Liver (tissue), 9 donors: ENCODE measurements around the gene SPART. TPM values are rescaled to one million over a fixed set of nuclear protein-coding genes. Genes with fewer than 3 reads are reported as not detected.

Experiments
- DNase-seq: peaks from one replicate; pipeline ENCODE4 v3.0.0-alpha.2; 2017; ENCODE audit warnings: low spot score
- H3K27ac ChIP-seq, 2 donors: one replicate each; pipeline ENCODE4 v1.7.0; 2013; ENCODE audit warnings: inconsistent platforms in 2 of 2, low read length in 2 of 2, control low read depth in 1 of 2, low read depth in 1 of 2, mild to moderate bottlenecking in 1 of 2
- H3K27me3 ChIP-seq, 4 donors: one replicate each; pipeline versions ENCODE4 v1.6.1 to v1.7.0; 2013; ENCODE audit warnings: low read length in 3 of 4, inconsistent platforms in 1 of 4, mild to moderate bottlenecking in 1 of 4, moderate library complexity in 1 of 4; ENCODE audit not compliant: control insufficient read depth in 4 of 4, insufficient read depth in 4 of 4
- H3K36me3 ChIP-seq, 4 donors: one replicate each; pipeline versions ENCODE4 v1.6.1 to v1.7.0; 2013; ENCODE audit warnings: low read length in 3 of 4, mild to moderate bottlenecking in 3 of 4, low read depth in 1 of 4, moderate library complexity in 1 of 4; ENCODE audit not compliant: control insufficient read depth in 4 of 4, insufficient read depth in 3 of 4
- H3K4me1 ChIP-seq, 4 donors: one replicate each; pipeline versions ENCODE4 v1.6.1 to v1.7.0; 2013; ENCODE audit warnings: low read length in 3 of 4, mild to moderate bottlenecking in 3 of 4, moderate library complexity in 1 of 4; ENCODE audit not compliant: control insufficient read depth in 4 of 4, insufficient read depth in 4 of 4
- H3K4me3 ChIP-seq, 3 donors: one replicate each; pipeline versions ENCODE4 v1.6.1 to v1.7.0; 2013; ENCODE audit warnings: low read length in 3 of 3, control low read depth in 1 of 3, low read depth in 1 of 3, mild to moderate bottlenecking in 1 of 3
- H3K9ac ChIP-seq, 2 donors: one replicate each; pipeline ENCODE4 v1.7.0; 2013; ENCODE audit warnings: low read length in 2 of 2, mild to moderate bottlenecking in 2 of 2, moderate library complexity in 2 of 2, control low read depth in 1 of 2, low read depth in 1 of 2
- H3K9me3 ChIP-seq, 4 donors: one replicate each; pipeline versions ENCODE4 v1.6.1 to v1.7.0; 2013; ENCODE audit warnings: low read length in 3 of 4; ENCODE audit not compliant: control insufficient read depth in 4 of 4
- EGR1 ChIP-seq, 2 donors: IDR thresholded peaks; 2 replicates each; pipeline ENCODE4 v1.6.1; 2016 to 2018; ENCODE audit warnings: antibody characterized with exemption in 2 of 2, low read depth in 2 of 2
- FOXA1 ChIP-seq: IDR thresholded peaks from 2 replicates; pipeline ENCODE4 v1.6.1; 2016; ENCODE audit warnings: antibody characterized with exemption
- FOXA2 ChIP-seq: IDR thresholded peaks from 2 replicates; pipeline ENCODE4 v1.6.1; 2016; ENCODE audit warnings: antibody characterized with exemption
- GABPA ChIP-seq, 2 donors: IDR thresholded peaks in 1 of 2; conservative IDR thresholded peaks in 1 of 2; 2 replicates each; pipeline ENCODE4 v1.6.1; 2016; ENCODE audit warnings: antibody characterized with exemption in 2 of 2, mild to moderate bottlenecking in 1 of 2, moderate library complexity in 1 of 2
- HNF4A ChIP-seq, 2 donors: conservative IDR thresholded peaks; 2 replicates each; pipeline ENCODE4 v1.6.1; 2016; ENCODE audit warnings: antibody characterized with exemption in 2 of 2, mild to moderate bottlenecking in 2 of 2
- HNF4G ChIP-seq: IDR thresholded peaks from 2 replicates; pipeline ENCODE4 v1.6.1; 2016; ENCODE audit warnings: antibody characterized with exemption
- JUND ChIP-seq, 2 donors: IDR thresholded peaks; 2 replicates each; pipeline ENCODE4 v1.6.1; 2016; ENCODE audit warnings: antibody characterized with exemption in 2 of 2
- NR2F2 ChIP-seq: IDR thresholded peaks from 2 replicates; pipeline ENCODE4 v1.6.1; 2016; ENCODE audit warnings: antibody characterized with exemption
- RAD21 ChIP-seq, 2 donors: IDR thresholded peaks; 2 replicates each; pipeline ENCODE4 v1.6.1; 2016; ENCODE audit warnings: antibody characterized with exemption in 2 of 2, mild to moderate bottlenecking in 2 of 2
- RXRA ChIP-seq, 2 donors: IDR thresholded peaks; 2 replicates each; pipeline ENCODE4 v1.6.1; 2017 to 2018; ENCODE audit warnings: antibody characterized with exemption in 2 of 2, mild to moderate bottlenecking in 1 of 2
- SP1 ChIP-seq: IDR thresholded peaks from 2 replicates; pipeline ENCODE4 v1.6.1; 2018; ENCODE audit warnings: antibody characterized with exemption, mild to moderate bottlenecking
- TAF1 ChIP-seq: conservative IDR thresholded peaks from 2 replicates; pipeline ENCODE4 v1.6.1; 2016; ENCODE audit warnings: antibody characterized with exemption, mild to moderate bottlenecking
- YY1 ChIP-seq: IDR thresholded peaks from 2 replicates; pipeline ENCODE4 v1.6.1; 2016; ENCODE audit warnings: antibody characterized with exemption, mild to moderate bottlenecking
- WGBS: extraction: QIAGEN DNeasy Blood & Tissue Kit; methylation state at CpG from one replicate; pipeline ENCODE4 v1.1.7; 2013; 5-methylcytosine and 5-hydroxymethylcytosine counted together
- polyA plus RNA-seq, 2 donors: library from polyadenylated mRNA; stranded (reverse) in 1 of 2; unstranded in 1 of 2; fragments of 200-250 nt in 1 of 2; fragments of >200 nt in 1 of 2; fragmentation: Nextera tagmentation in 1 of 2; extraction: Ambion mirVana in 1 of 2; gene quantifications; one replicate each; pipeline versions ENCODE4 v1.2.1 to v1.2.3, GENCODE V29; 2013 to 2015
- total RNA-seq, 2 donors: library from RNA; depleted of rRNA; stranded (reverse); fragments of >200 nt; gene quantifications; one replicate each; pipeline ENCODE4 v1.2.3, GENCODE V29; 2014
- TF ChIP-seq, protein P1 (sequence below): IDR thresholded peaks from 2 replicates; pipeline ENCODE4 v1.6.1; 2016; ENCODE audit warnings: antibody characterized with exemption
- TF ChIP-seq, protein P2 (sequence below): IDR thresholded peaks from 2 replicates; pipeline ENCODE4 v1.6.1; 2016; ENCODE audit warnings: antibody characterized with exemption
- TF ChIP-seq, protein P3 (sequence below): IDR thresholded peaks from 2 replicates; pipeline ENCODE4 v1.6.1; 2016; ENCODE audit warnings: antibody characterized with exemption, mild to moderate bottlenecking
- donor health status: healthy.
- donor health status: healthy.
- donor health status: healthy.
- donor health status: healthy.
- donor health status: healthy.

The SPART gene
- total and polyA plus RNA-seq, 4 donors = 6.9 to 15.3 (median 11.0) TPM

DNA sequence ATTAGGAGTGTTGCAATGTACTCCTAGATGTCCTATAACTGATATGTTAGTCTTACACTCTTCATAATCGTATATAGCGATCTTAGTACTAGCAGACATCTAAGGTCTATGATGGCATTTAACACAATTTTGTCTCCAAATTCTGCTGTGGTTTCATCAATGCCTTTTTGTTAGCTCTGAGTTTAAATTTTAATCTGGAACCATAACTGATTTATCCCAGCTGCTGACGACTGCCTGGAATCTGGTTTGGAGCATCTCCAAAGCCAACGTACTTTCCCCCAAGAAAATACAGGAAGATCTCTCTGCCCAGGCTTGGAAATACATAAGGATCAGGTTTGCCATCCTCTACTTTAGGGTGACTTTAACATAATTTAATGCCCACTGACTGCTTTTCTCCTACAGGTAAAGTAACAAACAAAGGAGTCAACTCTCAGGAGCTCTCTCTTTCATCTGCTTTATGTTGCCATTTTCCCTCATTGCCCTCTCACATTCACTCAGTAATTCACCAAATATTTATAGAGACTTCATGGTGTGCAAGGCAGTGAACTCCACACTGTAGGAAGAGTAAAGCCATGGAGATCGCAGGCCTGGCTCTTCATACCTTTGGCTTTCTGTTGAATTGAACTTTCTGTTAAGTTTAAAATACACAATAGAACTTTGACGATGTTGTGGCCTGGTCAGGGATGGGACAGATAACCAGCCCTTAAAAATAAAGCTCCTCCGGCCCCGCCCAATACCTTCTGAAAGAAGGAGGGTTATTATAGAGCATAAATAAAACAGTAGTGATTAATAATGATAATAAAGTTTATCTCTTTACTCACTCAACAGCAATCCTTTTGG is 23.3 kb upstream of the SPART start:
- 48% methylated on average over 8 of the region's 8 CpGs for WGBS
- H3K4me1 ChIP-seq = peaks cover 6 to 26% (median 20%) of the 10 kb centered on the region in 4 donors
- TF ChIP-seq, protein P1, sequence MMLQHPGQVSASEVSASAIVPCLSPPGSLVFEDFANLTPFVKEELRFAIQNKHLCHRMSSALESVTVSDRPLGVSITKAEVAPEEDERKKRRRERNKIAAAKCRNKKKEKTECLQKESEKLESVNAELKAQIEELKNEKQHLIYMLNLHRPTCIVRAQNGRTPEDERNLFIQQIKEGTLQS = no peak
- TF ChIP-seq FOXA2 (peak; percentile 11), GABPA (IDR thresholded peaks at IDR 0.05 in 1 of 2, conservative IDR thresholded peaks at IDR 0.05 in 1 of 2) (no peak), RAD21 (IDR thresholded peaks at IDR 0.05) (peak in 1 of 2 donors; percentile 11), FOXA1 (no peak), RXRA (IDR thresholded peaks at IDR 0.05) (peak in 1 of 2 donors; percentile 46), HNF4A (conservative IDR thresholded peaks at IDR 0.05) (peak in 1 of 2 donors; percentile 47), NR2F2 (no peak), EGR1 (IDR thresholded peaks at IDR 0.05; ENCODE audit: low read depth in 2 of 2) (no peak), JUND (IDR thresholded peaks at IDR 0.05) (peak in 1 of 2 donors; percentile 57), SP1 (no peak), YY1 (peak; percentile 83), HNF4G (no peak)
- TF ChIP-seq, protein P2, sequence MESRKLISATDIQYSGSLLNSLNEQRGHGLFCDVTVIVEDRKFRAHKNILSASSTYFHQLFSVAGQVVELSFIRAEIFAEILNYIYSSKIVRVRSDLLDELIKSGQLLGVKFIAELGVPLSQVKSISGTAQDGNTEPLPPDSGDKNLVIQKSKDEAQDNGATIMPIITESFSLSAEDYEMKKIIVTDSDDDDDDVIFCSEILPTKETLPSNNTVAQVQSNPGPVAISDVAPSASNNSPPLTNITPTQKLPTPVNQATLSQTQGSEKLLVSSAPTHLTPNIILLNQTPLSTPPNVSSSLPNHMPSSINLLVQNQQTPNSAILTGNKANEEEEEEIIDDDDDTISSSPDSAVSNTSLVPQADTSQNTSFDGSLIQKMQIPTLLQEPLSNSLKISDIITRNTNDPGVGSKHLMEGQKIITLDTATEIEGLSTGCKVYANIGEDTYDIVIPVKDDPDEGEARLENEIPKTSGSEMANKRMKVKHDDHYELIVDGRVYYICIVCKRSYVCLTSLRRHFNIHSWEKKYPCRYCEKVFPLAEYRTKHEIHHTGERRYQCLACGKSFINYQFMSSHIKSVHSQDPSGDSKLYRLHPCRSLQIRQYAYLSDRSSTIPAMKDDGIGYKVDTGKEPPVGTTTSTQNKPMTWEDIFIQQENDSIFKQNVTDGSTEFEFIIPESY = no peak
- TF ChIP-seq, protein P3, sequence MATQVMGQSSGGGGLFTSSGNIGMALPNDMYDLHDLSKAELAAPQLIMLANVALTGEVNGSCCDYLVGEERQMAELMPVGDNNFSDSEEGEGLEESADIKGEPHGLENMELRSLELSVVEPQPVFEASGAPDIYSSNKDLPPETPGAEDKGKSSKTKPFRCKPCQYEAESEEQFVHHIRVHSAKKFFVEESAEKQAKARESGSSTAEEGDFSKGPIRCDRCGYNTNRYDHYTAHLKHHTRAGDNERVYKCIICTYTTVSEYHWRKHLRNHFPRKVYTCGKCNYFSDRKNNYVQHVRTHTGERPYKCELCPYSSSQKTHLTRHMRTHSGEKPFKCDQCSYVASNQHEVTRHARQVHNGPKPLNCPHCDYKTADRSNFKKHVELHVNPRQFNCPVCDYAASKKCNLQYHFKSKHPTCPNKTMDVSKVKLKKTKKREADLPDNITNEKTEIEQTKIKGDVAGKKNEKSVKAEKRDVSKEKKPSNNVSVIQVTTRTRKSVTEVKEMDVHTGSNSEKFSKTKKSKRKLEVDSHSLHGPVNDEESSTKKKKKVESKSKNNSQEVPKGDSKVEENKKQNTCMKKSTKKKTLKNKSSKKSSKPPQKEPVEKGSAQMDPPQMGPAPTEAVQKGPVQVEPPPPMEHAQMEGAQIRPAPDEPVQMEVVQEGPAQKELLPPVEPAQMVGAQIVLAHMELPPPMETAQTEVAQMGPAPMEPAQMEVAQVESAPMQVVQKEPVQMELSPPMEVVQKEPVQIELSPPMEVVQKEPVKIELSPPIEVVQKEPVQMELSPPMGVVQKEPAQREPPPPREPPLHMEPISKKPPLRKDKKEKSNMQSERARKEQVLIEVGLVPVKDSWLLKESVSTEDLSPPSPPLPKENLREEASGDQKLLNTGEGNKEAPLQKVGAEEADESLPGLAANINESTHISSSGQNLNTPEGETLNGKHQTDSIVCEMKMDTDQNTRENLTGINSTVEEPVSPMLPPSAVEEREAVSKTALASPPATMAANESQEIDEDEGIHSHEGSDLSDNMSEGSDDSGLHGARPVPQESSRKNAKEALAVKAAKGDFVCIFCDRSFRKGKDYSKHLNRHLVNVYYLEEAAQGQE = no peak
- H3K9ac ChIP-seq = no peak overlapping the region
- no peaks in the 10 kb centered on the region for H3K27me3 ChIP-seq
- peak overlapping the region in 1 of 2 donors; percentile 47 for H3K27ac ChIP-seq
- no peaks in the 10 kb centered on the region for H3K9me3 ChIP-seq
- DNase-seq = no peak
- H3K36me3 ChIP-seq = peaks cover 0 to 1% (median 0%) of the 10 kb centered on the region in 4 donors
- no peak overlapping the region for H3K4me3 ChIP-seq

DNA sequence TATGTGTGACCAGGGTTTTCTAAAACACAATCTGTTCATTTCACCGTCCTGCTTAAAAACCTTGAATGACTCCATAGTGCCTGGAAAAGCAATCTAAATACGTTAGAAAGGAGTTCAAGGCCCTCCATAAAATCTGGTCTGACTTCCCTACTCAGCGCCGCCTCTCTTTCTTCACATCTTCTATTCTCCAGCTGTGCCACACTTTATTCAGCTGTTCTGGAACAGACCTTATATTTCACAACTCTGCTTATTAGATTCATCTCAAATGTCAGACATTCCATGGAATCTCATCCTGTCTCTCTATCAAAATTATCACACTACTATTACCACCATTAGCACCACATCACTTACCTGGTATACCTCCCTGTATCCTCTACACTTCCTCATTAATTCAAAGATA is 19.8 kb upstream of the SPART start:
- no peak overlapping the region for H3K27ac ChIP-seq
- 71% methylated on average over 4 of the region's 4 CpGs for WGBS
- H3K27me3 ChIP-seq = no peaks in the 10 kb centered on the region
- H3K4me1 ChIP-seq = peaks cover 6 to 15% (median 12%) of the 10 kb centered on the region in 4 donors
- peaks cover 0 to 1% (median 0%) of the 10 kb centered on the region in 4 donors for H3K36me3 ChIP-seq
- H3K9me3 ChIP-seq = no peaks in the 10 kb centered on the region
- no peak for DNase-seq
- H3K4me3 ChIP-seq = no peak overlapping the region
- H3K9ac ChIP-seq = no peak overlapping the region
- TF ChIP-seq, protein P3 = no peak
- TF ChIP-seq YY1 (no peak), NR2F2 (no peak), GABPA (IDR thresholded peaks at IDR 0.05 in 1 of 2, conservative IDR thresholded peaks at IDR 0.05 in 1 of 2) (no peak), TAF1 (no peak), JUND (IDR thresholded peaks at IDR 0.05) (no peak), HNF4G (no peak)
- TF ChIP-seq, protein P2 = no peak
- TF ChIP-seq, protein P1 = no peak
